Epithelial cell of proximal tubule (primary cell): Measurements from ENCODE around the gene NOS1AP. TPM values are rescaled to one million over a fixed set of nuclear protein-coding genes. Genes with fewer than 3 reads are reported as not detected.

Experiments used
- DNase-seq: peaks from one replicate; pipeline ENCODE4 v3.0.0-alpha.2; 2011; ENCODE audit warnings: low read depth
- H3K4me3 ChIP-seq: 2 replicates; pipeline ENCODE4 v1.5.1; 2011; ENCODE audit warnings: low read depth, mild to moderate bottlenecking, low read length
- total RNA-seq: library from RNA; depleted of rRNA; stranded (reverse); fragments of >200 nt; gene quantifications from 2 replicates; pipeline ENCODE4 v1.2.3, GENCODE V29; 2015
- TF ChIP-seq, protein P1 (sequence below): conservative IDR thresholded peaks from 2 replicates; pipeline ENCODE4 v1.5.1; 2012; ENCODE audit warnings: low read depth, mild to moderate bottlenecking, low read length

The NOS1AP gene
- total RNA-seq, 1 donor from 2014 or later: 2.2 TPM

- no peak for DNase-seq
- H3K4me3 ChIP-seq: no peak within 1 kb of the TSS
- TF ChIP-seq, protein P1, sequence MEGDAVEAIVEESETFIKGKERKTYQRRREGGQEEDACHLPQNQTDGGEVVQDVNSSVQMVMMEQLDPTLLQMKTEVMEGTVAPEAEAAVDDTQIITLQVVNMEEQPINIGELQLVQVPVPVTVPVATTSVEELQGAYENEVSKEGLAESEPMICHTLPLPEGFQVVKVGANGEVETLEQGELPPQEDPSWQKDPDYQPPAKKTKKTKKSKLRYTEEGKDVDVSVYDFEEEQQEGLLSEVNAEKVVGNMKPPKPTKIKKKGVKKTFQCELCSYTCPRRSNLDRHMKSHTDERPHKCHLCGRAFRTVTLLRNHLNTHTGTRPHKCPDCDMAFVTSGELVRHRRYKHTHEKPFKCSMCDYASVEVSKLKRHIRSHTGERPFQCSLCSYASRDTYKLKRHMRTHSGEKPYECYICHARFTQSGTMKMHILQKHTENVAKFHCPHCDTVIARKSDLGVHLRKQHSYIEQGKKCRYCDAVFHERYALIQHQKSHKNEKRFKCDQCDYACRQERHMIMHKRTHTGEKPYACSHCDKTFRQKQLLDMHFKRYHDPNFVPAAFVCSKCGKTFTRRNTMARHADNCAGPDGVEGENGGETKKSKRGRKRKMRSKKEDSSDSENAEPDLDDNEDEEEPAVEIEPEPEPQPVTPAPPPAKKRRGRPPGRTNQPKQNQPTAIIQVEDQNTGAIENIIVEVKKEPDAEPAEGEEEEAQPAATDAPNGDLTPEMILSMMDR: no peak
Measured at GRCh38 chr1:162381383-162381782, 311.9 kb downstream of the NOS1AP start, which contains the start of gene C1orf226. C1orf226 (plus strand) TSS chr1:162381728; CDS start chr1:162381902, 174 bp downstream.

DNA sequence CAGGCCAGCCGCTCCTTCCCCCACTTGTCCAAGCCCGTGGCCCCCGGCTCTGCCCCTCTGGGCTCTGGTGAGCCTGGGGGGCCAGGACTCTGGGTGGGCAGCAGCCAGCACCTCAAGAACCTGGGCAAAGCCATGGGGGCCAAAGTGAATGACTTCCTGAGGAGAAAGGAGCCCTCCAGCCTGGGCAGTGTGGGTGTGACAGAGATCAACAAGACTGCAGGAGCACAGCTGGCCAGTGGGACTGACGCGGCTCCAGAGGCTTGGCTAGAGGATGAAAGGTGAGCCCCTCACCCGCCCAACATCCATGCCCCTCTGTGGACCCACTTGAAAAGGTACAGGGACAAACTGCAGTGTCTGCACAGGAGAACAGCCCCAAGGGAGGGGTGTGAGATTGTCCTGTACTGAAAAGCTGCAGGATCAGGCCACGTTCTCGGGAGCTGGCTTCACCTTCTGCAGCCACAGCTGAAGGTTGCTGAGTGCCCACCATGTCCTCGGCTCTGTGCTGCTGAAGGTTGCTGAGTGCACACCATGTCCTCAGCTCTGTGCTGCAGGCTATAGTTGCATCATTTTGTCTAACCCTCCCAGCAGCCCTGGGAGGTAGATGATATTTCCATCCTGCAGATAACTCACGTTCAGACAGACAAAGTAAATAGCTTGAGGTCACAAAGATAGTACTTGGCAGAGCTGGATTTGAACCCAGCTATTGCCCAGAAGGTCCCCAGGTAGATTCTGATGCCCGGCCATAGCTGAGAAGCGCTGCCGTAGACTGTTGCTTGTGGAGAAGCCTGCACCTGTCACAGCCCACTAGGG, 312.7 kb downstream of the NOS1AP start:
- H3K4me3 ChIP-seq: no peak overlapping the region
- DNase-seq: no peak
- TF ChIP-seq, protein P1: no peak

- TF ChIP-seq, protein P1: no peak
- no peak overlapping the region for H3K4me3 ChIP-seq
- DNase-seq: no peak
Measured at GRCh38 chr1:162383091-162383490, 313.6 kb downstream of the NOS1AP start.

DNA sequence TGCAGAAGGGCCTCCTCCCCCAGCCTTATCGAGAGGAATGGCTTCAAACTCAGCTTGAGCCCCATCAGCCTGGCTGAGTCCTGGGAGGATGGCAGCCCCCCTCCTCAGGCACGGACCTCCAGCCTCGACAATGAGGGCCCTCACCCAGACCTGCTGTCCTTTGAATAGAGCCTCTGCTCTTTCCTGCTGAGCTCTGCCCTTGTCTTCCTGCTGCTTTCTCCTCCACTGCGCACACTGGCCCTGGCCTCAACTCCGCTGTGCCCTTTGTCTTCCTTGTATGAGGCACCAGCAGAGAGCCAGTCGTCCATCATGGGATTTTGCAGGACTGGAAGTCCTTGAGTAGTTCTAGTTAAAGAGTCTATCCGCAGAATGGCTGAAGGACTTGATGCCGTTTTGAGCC, 314.0 kb downstream of the NOS1AP start:
- no peak overlapping the region for H3K4me3 ChIP-seq
- TF ChIP-seq, protein P1: no peak
- DNase-seq: no peak

DNA sequence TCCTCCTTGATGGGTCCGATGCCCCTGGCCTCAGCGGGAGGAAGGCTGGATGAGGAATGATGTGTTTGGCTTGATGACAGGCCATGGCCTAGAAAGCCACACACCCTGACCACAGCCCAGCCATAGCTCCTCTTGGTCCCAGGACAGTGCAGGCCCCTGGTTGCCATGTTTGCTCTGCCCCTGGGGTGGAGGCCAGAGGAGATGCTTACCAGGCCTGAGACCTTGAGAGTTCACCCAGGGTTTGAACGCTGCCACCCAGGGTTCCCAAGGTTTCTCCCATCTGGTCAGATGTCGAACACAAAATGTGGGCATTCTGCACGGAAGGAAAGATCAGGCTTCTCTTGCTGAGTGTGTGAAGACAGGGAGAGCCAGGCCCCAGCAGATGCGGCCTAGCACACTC, 314.6 kb downstream of the NOS1AP start:
- TF ChIP-seq, protein P1: no peak
- DNase-seq: no peak
- H3K4me3 ChIP-seq: no peak overlapping the region

DNA sequence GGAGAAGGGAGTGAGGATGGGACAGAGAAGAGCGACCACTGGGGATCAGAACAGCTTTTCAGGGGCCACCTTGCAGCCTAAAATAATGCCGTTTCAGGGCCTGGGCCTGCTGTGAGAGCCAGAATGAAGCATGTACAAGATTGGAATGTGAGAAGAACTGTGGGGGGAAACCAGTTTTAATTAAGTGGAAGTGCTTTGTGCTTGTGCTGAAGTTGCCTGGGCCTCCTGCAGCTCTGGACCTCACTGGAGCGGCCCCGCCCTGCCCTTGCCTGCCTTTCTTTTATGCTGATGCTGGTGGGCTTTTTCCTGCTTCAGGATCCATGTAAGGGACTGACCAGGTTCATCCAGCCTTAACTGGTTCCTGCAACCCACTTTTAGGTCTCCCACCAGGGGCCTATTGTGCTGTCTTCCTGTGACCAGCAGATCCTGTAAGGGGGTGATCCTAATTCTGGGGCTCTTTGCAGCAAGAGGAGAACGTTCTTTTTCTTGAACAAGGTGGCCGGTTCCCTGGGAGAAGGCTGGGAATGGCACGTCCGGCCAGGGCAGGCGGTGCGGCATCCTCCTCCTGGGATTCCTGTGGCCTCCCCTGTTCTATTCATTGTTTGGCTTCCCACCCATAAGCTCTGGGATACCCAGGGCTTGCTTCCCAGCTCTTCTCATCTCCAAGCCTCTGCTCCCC, 315.2 kb downstream of the NOS1AP start:
- no peak overlapping the region for H3K4me3 ChIP-seq
- no peak for DNase-seq
- TF ChIP-seq, protein P1: no peak

- TF ChIP-seq, protein P1: no peak
- DNase-seq: no peak
- no peak overlapping the region for H3K4me3 ChIP-seq
Measured at GRCh38 chr1:162385280-162385623, 315.8 kb downstream of the NOS1AP start.
